HG03565 (cell line): ENCODE measurements around the gene TEKT1.
"Not testable (repeated sequence)": the region's sequence is repeated elsewhere in the genome, so short reads cannot be mapped to it uniquely, and the experiment has no call there.

Experiments
- ATAC-seq: cut with Tn5 transposase; IDR thresholded peaks from one replicate; pipeline ENCODE4 v1.9.1; 2021; ENCODE audit warnings: mild to moderate bottlenecking, moderate library complexity; ENCODE audit not compliant: unreplicated experiment

The TEKT1 gene

GRCh38 chr17:6831661-6832263 is at the start of gene TEKT1:
TEKT1 (minus strand) TSS chr17:6831729; CDS start chr17:6830376, 1,353 bp downstream.
- no peak for ATAC-seq

- ATAC-seq, result not testable (repeated sequence)
Measured at GRCh38 chr17:6879221-6879975, 47.9 kb upstream of the TEKT1 start.

GRCh38 chr17:6875276-6875675 is 43.7 kb upstream of the TEKT1 start:
- ATAC-seq, result not testable (repeated sequence)

GRCh38 chr17:6872936-6873335 is 41.4 kb upstream of the TEKT1 start:
- ATAC-seq, result no peak

GRCh38 chr17:6870841-6871240 is 39.3 kb upstream of the TEKT1 start:
- ATAC-seq, result no peak

GRCh38 chr17:6868582-6868981 is 37.1 kb upstream of the TEKT1 start:
- no peak for ATAC-seq

- no peak for ATAC-seq
Measured at GRCh38 chr17:6867849-6868248, 36.3 kb upstream of the TEKT1 start.

- no peak for ATAC-seq
Measured at GRCh38 chr17:6862825-6863224, 31.3 kb upstream of the TEKT1 start.

- no peak for ATAC-seq
Measured at GRCh38 chr17:6862122-6862521, 30.6 kb upstream of the TEKT1 start.

- ATAC-seq, result no peak
Measured at GRCh38 chr17:6857904-6858303, 26.4 kb upstream of the TEKT1 start.

- ATAC-seq, result no peak
Measured at GRCh38 chr17:6857336-6857735, 25.8 kb upstream of the TEKT1 start.

- no peak for ATAC-seq
Measured at GRCh38 chr17:6856051-6856450, 24.5 kb upstream of the TEKT1 start.

GRCh38 chr17:6853764-6854442 is 22.4 kb upstream of the TEKT1 start:
- no peak for ATAC-seq

- ATAC-seq, result not testable (repeated sequence)
Measured at GRCh38 chr17:6848545-6849179, 17.1 kb upstream of the TEKT1 start.

GRCh38 chr17:6846138-6846537 is 14.6 kb upstream of the TEKT1 start:
- not testable (repeated sequence) for ATAC-seq

- not testable (repeated sequence) for ATAC-seq
Measured at GRCh38 chr17:6844406-6844805, 12.9 kb upstream of the TEKT1 start.

GRCh38 chr17:6843241-6843880 is 11.8 kb upstream of the TEKT1 start:
- ATAC-seq, result no peak

- ATAC-seq, result not testable (repeated sequence)
Measured at GRCh38 chr17:6841769-6842168, 10.2 kb upstream of the TEKT1 start.

- no peak for ATAC-seq
Measured at GRCh38 chr17:6830383-6830986, 1.0 kb downstream of the TEKT1 start.

- ATAC-seq, result no peak
Measured at GRCh38 chr17:6823011-6823442, 8.5 kb downstream of the TEKT1 start.
